ENCODE measurements around the gene DOCK2.

Gene DOCK2

DNA sequence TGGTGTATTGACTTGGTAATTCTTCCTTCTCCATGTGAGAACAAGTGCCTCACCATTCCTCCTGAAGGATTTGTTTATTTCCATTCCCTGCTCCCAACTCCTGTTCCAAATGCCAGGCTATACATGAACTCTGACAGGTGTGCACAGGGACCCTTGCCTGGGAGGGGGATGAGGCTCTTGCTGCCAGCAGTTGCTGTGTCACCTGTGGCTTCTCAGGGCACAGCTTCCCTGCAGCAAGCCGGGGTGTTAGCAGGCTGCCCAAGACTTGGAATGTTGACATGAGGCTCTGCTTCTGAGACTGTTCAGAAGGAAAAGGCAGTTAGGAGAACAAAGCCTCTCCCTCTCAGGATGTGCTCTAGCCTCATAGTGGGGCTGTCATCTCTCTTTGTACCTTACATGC, 131.3 kb downstream of the DOCK2 start:
- Histone ChIP-seq H3K27ac (no peak overlapping the region), H3K27me3 (no peaks in the 10 kb centered on the region), H3K36me3 (no peaks in the 10 kb centered on the region), H3K4me3 (no peak overlapping the region), H3K9me3 (no peaks in the 10 kb centered on the region), H3K4me1 (no peaks in the 10 kb centered on the region)
- TF ChIP-seq, protein P1, sequence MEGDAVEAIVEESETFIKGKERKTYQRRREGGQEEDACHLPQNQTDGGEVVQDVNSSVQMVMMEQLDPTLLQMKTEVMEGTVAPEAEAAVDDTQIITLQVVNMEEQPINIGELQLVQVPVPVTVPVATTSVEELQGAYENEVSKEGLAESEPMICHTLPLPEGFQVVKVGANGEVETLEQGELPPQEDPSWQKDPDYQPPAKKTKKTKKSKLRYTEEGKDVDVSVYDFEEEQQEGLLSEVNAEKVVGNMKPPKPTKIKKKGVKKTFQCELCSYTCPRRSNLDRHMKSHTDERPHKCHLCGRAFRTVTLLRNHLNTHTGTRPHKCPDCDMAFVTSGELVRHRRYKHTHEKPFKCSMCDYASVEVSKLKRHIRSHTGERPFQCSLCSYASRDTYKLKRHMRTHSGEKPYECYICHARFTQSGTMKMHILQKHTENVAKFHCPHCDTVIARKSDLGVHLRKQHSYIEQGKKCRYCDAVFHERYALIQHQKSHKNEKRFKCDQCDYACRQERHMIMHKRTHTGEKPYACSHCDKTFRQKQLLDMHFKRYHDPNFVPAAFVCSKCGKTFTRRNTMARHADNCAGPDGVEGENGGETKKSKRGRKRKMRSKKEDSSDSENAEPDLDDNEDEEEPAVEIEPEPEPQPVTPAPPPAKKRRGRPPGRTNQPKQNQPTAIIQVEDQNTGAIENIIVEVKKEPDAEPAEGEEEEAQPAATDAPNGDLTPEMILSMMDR (IDR thresholded peaks at IDR 0.05), result no peak
- DNase-seq, result no peak
- intact Hi-C loops (cut with DNase I; ENCODE audit: low total_unique reads), result no loop called here

DNA sequence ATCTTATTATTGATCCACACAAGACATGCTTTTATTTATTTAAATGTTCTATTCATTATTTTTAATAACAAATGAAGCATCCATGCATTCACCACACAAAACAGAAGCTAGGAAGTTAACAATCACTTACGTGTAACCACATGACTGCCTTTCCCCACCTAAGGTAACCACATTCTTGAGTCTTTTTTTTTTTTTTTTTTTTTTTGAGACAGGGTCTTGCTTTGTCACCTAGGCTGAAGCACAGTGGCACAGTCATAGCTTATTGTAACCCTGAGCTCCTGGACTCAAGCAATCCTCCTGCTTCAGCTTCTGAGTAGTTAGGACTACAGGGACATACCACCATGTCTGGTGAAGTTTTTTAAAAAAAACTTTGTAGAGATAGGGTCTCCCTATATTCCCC, 133.0 kb downstream of the DOCK2 start:
- Histone ChIP-seq H3K4me1 (no peaks in the 10 kb centered on the region), H3K9me3 (no peaks in the 10 kb centered on the region), H3K4me3 (no peak overlapping the region), H3K27ac (no peak overlapping the region), H3K27me3 (no peaks in the 10 kb centered on the region), H3K36me3 (no peaks in the 10 kb centered on the region)
- intact Hi-C loops (cut with DNase I; ENCODE audit: low total_unique reads), result no loop called here
- DNase-seq, result no peak
- TF ChIP-seq, protein P1 (IDR thresholded peaks at IDR 0.05), result no peak

DNA sequence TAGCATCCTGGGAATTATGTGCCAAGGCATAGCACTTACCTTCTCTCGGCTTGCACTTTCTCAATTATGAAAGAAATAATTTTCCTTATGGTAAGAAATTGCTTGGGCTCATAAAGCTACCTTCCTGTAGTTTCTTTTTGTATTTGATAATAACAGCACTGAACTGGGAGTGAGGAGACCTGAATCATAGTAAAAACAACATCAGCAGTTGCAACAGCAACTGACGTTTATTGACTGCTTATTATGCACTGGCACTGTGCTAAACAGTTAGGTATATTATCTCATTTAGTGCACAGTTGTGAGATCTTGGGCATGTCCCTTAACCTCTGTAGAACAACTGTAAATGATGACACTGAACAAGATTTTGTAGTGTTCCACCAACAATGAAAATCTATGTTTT, 135.2 kb downstream of the DOCK2 start:
- Histone ChIP-seq H3K4me3 (no peak overlapping the region), H3K4me1 (no peaks in the 10 kb centered on the region), H3K27ac (no peak overlapping the region), H3K9me3 (no peaks in the 10 kb centered on the region), H3K27me3 (no peaks in the 10 kb centered on the region), H3K36me3 (no peaks in the 10 kb centered on the region)
- no peak for DNase-seq
- TF ChIP-seq, protein P1 (IDR thresholded peaks at IDR 0.05), result no peak
- intact Hi-C loops (cut with DNase I; ENCODE audit: low total_unique reads), result no loop called here

DNA sequence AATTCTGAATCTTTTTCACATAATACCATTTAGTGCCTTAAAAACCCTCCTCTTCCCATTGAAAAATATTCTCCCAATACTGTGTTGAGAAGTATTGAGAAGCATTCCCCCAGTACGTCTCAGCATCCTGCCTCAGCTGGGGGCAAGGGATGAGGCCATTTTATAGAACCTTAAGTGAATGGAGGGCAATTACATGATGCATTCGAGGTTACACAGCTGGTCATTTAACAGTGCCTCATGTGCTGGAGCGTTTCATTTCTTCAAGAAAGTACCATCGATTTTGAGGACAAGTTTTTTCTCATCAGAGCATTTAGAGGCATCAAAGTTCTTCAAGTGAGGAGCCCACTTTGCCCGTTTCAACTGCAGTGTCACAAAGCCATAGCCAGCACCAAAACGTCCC, 135.6 kb downstream of the DOCK2 start:
- DNase-seq, result no peak
- no peak overlapping the region for H3K4me3 ChIP-seq
- TF ChIP-seq, protein P1 (IDR thresholded peaks at IDR 0.05), result no peak
- no peaks in the 10 kb centered on the region for H3K27me3 ChIP-seq
- no peak overlapping the region for H3K27ac ChIP-seq
- H3K9me3 ChIP-seq, result no peaks in the 10 kb centered on the region
- H3K4me1 ChIP-seq, result no peaks in the 10 kb centered on the region
- no peaks in the 10 kb centered on the region for H3K36me3 ChIP-seq
- intact Hi-C loops (cut with DNase I; ENCODE audit: low total_unique reads), result no loop called here

DNA sequence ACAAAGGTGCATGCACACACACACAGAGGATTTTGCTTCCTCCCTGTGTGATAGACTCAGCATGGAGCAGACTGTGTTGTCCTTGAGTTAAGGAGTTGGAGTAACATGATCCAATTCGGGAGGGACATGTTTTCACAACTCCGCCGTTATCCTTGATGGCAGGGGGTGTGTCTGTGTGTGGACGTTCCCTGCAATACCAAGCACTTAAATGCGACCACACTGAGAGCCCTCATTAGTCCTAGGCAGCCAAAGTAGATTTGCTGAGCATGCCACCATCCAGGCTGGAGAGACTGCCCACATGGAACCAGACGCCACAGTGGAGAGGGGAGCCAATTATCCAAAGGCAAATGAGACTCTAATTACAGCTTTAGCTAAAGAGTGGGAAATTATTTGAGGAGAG, 140.1 kb downstream of the DOCK2 start:
- Histone ChIP-seq H3K27ac (no peak overlapping the region), H3K9me3 (no peaks in the 10 kb centered on the region), H3K4me3 (no peak overlapping the region), H3K36me3 (no peaks in the 10 kb centered on the region), H3K4me1 (peaks cover 0 to 5% (median 0%) of the 10 kb centered on the region in 4 donors), H3K27me3 (peaks cover 0 to 8% of the 10 kb centered on the region in 2 donors)
- intact Hi-C loops (cut with DNase I; ENCODE audit: low total_unique reads), result no loop called here
- TF ChIP-seq, protein P1 (IDR thresholded peaks at IDR 0.05), result no peak
- DNase-seq, result no peak

Data from tibial artery (tissue), 4 donors.